Forelimb muscle (tissue), 1 donor: Measurements from ENCODE around the gene KDM1A. TPM values are rescaled to one million over a fixed set of nuclear protein-coding genes. Genes with fewer than 3 reads are reported as not detected.
A peak's percentile ranks its signal among the peaks of the same experiment; 100 is the strongest.

Experiments used
- DNase-seq: peaks from one replicate; pipeline ENCODE4 v3.0.0-alpha.2; 2013; ENCODE audit warnings: low read depth
- polyA plus RNA-seq: library from polyadenylated mRNA; unstranded; fragments of 120-200 nt; gene quantifications from one replicate; pipeline ENCODE4 v1.2.1, GENCODE V29; 2013; ENCODE audit not compliant: insufficient read length

Gene KDM1A
- polyA plus RNA-seq, 1 donor: 65.3 TPM

DNA sequence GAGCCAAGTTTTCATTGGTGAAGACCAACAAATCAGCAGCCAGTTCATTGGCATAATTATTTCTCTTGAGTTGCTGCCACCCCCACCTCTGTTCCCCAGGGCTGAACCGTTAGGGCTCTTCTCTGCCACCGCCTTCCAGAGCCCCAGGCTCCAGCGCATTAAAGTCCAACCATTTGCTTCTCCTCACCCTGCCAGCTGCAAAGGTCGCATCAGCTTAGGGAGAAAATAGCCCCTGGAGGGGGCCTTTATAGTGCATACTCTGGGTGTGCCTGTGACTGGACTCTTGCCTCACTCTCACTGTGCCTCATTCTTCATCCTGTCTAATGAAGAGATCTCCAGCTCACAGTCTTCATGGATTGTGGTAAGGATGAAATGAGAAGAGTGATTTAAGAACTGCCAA lies 50.4 kb downstream of the KDM1A start:
- no peak for DNase-seq

DNA sequence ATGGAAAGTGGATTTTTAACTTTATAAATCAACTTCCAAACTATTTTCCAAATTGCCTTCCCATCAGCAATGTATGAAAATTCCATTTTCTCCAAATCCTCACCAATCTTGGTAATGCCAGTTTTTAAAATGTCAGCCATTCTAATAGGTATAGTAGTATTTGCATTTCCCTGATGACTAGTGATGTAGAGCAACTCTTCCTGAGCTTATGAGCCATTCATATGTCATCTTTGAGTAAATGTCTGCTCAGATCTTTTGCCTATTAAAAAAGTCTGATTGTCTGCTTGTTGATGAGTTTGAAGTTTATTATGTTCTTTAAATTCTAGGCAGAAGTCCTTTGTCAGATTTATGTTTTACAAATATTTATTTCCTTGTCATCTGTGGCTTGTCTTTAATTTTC lies 54.7 kb downstream of the KDM1A start:
- DNase-seq: no peak

DNA sequence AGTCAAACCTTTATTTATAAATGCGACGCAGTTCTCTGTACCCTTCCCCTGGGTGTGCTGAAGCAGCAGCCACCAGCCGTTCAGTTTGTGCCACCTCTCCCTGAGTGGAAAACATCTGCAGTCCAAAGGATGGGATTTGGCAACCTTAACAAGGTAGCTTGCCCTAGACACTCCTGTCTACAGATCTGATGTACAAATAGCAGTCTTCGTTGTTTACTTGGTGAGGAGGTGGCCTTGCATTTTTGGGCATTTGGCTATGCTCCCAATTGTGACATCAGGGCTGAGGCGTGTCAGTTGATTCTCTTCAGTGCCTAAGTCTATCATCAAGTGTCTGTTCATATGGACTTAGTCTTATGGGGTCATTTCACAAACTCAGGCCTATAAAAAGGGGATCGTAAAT lies 59.8 kb downstream of the KDM1A start:
- no peak for DNase-seq

DNA sequence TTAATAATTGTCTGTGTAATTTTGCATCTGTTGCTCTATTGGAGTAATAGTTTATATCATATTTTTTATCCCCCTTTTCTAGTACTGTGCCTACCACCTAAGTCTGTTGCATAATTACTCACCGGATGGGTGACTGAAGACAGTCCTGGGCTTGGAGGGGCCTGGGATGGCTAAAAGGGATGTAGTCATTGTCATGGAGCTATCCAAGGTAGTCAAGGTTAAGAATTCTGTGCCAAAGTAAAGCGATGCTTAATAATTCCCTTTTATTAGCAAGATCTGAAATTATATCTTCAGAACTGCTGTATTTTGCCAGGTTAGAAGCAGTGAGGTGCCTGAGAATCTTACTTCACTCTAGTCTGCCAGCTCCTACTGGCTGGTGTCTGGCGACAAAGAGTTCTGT lies 61.6 kb downstream of the KDM1A start:
- no peak for DNase-seq

DNA sequence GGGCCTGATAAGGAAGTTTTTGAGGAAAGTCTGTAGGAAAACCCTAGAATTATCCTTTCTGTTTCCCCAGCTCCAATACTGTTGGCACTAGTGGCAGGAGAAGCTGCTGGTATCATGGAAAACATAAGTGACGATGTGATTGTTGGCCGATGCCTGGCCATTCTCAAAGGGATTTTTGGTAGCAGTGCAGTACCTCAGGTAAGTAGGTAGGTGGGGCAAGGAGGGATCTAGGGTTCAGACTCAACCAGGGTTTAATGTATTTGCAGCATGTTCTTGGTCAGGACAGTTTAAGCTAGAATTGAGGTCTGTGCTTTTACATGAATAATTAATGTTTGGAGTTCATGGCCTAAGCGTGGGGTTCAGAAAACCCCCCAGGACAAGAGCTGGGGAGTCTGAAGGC lies 62.1 kb downstream of the KDM1A start:
- no peak for DNase-seq

GRCh38 chr1:23083714-23084480 lies 64.6 kb downstream of the KDM1A start:
- DNase-seq: no peak

GRCh38 chr1:23084880-23085279 lies 65.6 kb downstream of the KDM1A start:
- DNase-seq: no peak

DNA sequence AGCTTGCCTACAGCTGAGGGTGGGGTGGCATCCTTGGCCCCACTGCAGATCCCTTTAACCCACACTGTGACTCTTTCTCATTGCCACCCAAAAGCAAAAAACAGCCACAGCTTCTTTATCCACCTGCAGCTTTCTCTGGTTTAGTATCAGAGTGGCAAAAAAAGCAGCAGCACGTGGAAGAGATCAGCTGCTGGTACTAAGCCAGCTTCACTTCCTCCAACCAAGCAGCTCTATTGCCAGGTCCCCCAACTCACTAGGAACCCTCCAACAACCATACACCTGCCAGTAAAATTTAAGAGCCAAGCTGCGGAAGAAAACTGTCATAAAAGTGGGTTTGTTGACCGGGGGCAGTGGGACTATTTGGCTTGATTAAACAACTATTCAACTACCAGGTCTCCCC lies 66.4 kb downstream of the KDM1A start:
- DNase-seq: no peak

- DNase-seq: no peak
Measured at GRCh38 chr1:23088027-23088426, 68.8 kb downstream of the KDM1A start.

- DNase-seq: no peak
Measured at GRCh38 chr1:23090056-23090455, 70.8 kb downstream of the KDM1A start.

- DNase-seq: no peak
Measured at GRCh38 chr1:23091545-23091944, 72.3 kb downstream of the KDM1A start.

DNA sequence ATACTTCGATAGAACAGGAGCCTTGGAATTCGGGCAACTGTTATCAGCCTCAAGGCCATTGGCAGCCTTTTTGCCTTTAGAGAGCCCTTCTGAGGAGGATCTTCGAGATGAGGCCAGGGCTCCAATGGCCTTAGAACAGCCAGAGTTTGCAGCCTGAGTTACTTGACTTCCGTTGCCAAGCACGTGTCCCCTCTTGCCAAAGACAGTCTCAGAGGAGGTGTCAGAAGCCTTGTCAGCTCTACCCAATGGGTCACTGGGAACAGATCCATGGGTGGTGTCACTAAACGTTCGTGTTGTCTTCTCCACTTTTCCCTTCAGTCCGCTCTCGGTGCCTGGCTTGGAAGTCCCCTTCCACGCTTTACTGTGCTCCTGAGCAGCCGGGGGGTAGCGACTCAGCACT lies 73.2 kb downstream of the KDM1A start:
- DNase-seq: no peak

DNA sequence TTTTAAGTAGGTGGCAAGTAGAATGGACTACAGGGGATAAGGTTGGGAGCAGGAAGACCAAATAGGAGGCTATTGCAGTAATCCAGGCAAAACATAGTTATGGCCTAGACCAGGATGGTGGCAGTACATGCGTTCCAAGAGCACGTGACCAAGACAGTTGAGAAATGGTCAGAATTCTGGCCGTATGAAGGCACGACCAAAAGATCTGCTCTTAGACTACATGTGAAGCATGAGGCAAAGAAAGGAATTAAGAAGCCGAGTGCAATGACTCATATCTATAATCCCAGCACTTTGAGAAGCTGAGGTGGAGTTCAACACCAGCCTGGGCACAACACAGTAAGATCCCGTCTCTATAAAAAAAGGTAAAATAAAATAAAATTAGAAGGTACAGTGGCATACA lies 78.0 kb downstream of the KDM1A start:
- no peak for DNase-seq

DNA sequence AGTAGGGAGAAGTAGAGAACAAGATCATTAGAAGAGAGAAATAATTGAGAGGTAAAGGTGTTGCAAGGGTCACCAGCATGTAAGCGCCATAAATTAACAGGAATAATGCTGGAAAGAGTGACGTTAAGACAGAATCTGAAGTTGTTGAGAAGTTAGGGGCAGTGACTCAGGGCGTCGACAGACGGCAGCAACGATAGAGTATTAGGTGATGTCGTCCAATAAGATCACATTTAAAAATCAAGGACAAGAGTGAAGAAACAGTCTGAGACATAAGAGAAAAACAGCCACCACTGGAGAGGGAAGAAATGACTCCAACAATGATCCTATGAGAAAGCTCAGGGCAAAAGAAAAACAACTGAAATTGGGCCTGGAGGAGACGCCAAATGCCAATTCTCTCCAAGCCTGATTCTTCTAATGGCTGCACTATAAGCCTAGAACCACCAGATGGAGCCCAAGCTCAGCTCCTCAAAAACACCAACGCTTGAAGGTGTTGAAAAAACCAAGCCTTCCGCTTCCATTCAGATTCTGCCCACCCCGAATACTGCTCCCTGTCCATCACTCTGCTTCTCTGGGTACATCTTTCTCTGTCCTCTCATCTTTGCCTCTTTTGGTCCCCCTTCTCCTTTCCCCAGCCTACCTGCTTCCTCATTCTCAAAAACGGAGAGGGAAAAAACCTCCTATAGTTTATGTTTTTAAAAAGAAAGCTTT lies 79.3 kb downstream of the KDM1A start:
- peak; percentile 51 for DNase-seq

DNA sequence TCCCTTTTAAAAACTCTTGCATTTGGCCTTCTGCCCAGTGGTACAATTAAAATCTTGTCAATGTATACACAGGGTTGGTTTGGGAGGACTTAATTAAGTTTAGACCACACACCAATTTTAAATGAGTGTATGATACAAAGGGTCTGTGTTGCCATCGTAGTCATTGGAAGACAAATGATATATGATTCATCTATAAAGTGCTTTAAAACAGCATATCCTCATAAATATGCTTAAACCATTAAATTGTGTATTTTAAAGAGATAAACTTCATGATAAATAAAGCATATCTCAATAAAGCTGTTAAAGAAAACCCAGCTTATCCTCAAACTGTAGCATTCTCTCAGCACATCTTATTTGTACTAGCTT lies 79.9 kb downstream of the KDM1A start:
- no peak for DNase-seq

DNA sequence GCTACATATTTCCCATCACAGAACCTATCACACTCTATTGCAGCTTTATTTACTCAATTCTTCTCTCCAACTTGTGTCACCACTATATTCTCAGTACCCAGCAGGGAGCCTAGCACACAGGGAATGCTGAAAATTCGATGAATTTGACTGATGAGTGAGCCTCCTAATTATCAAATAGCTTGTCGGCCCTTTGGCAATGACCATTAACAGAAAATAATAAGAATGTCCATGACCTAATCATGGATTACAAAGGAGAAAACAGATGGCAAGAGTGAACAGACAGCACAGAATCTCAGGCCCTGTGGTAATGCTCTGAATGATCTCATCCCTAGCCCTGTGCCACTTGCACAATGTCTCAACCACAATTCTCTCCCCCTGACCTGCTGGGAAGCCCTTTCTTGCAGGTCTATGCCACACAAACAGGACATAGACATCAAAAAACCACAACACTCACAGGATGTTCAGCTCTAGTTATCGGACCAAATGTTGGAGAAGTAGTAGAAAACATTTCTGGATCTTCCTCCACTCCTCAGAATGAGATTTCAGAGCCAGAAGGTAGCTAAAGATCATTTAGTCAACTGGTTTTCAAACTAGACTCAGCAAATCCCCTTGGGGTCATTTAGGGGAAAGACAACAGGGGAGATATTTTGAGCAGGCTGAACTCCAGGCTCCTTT lies 80.9 kb downstream of the KDM1A start:
- DNase-seq: no peak

- DNase-seq: no peak
Measured at GRCh38 chr1:23101101-23101827, 82.0 kb downstream of the KDM1A start.

DNA sequence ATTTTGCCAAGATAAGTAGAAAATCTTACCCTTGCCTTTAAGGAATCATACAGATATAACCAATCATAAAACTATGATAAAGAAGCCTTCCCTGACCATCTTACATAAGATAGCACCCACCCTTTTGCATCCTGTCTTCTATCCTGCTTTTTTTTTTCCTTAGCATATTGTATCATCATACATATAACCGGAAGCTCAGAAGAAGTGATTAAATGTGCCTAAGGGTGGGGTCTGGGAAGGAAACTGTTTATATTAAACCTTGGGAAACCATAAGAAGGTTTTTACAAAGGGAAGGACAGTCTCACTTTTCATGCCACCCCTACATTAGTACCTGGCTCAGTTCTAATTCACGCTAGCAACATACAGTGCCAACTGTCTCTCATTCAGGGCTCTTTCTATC lies 82.6 kb downstream of the KDM1A start:
- DNase-seq: no peak

GRCh38 chr1:23102289-23102688 lies 83.0 kb downstream of the KDM1A start:
- no peak for DNase-seq

GRCh38 chr1:23103001-23103889 lies 84.0 kb downstream of the KDM1A start:
- DNase-seq: no peak

DNA sequence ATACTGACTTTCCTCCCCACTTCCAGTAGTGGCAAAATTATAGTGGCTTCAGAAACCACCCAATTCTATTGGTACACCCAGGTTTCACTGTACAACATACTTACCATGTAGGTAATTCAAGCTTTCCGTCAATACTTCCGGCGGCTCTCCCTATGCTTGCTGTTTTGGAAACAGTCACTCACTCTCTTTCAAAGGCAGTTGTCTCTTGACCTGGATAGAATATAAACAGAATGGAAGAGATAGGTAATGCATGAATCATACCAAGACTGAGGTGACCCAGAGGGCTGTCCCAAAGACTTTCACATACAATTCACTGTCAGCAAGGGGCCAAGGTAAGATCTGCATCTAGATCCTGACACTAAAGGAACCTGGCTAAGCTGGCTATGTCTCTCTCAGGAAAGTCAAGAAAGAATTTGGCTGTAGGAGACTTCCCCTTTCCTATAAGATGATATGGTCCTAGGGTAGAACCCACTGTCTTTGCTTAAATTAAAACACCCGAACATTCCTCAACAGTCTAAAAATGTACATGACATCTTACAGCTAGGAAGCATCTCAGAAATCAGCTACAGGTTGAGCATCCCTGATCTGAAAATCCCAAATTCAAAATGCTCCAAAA lies 89.8 kb downstream of the KDM1A start:
- no peak for DNase-seq
